DMS153 (cell line): ENCODE data around the gene CAMK4.

Experiments used
- DNase-seq: peaks from one replicate; lab custom pipeline; 2025; lab: John Stamatoyannopoulos, UW

CAMK4 gene

GRCh38 chr5:111229221-111229835 lies 5.1 kb downstream of the CAMK4 start:
- no peak for DNase-seq

GRCh38 chr5:111229871-111230810 lies 6.0 kb downstream of the CAMK4 start:
- no peak for DNase-seq

DNA sequence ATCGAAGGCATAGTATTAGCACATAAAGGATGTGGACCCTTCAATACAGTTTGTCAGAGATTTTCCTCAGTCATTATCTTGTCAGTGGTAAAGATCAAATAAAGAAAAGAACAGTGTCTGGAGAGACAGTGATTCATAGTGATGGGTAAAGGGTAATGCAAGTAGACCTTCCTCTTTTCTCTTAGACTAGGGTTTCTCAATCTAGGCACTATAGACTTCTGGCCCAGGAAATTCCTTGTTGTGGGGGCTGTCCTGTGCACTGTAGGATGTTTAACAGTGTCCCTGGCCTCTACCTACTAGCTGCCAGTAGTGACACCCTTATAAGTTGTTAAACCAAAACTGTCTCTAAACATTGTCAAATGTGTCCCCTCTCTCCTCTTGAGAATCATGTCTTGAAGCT lies 6.9 kb downstream of the CAMK4 start:
- DNase-seq, result no peak

DNA sequence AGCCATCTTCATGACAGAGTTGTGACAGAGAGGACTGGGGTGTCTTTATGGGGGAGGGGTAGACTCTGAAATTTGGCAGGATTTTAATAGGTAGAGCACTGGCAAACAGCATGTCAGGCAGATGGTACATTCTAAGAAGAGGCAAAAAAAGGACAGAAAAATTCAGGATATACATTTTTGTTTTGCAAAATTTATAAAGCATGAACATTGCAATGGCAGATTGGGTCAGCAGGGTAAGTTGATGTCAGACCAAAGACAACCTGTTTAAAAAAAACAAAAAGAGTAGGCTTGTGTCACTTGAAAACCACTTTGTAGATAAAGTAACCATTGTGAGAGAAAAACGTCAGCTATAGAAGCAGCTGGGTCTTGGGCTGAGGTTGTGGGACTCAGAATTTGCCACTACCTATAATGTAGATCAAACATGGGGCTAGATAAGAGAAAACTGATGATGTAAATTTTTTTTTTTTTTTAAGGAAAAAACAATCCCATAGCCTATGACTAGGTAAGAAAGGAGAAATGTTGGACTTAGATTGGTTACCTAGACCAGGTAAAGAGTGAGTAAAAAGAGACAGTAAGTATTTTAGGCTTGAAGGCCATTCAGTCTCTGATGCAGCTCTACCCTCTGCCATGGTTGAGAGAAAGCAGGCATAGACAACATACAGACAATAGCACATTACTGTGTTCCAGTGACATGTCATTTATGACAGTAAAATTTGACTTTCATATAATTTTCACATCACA lies 8.3 kb downstream of the CAMK4 start:
- DNase-seq, result no peak

- no peak for DNase-seq
Measured at GRCh38 chr5:111233052-111233374, 8.8 kb downstream of the CAMK4 start.

DNA sequence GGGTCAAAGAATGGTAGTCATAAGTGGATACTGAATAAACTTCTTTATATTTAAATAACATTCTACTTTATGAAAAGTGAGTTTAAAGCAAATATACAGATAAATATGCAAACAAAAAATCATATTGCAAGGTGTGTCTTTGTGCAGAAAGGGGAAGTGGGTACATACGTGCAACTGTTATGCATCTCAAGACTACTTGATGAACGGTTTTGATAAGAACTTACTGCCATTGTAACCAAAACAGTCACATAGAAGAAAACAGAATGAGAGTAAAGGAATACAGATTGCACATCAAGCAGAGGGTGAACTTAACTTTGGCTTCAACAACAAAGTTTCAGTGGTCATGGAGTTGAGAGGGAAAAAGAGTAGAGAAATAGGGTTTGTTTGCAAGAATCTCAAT lies 9.9 kb downstream of the CAMK4 start:
- no peak for DNase-seq

- no peak for DNase-seq
Measured at GRCh38 chr5:111235635-111236034, 11.5 kb downstream of the CAMK4 start.

DNA sequence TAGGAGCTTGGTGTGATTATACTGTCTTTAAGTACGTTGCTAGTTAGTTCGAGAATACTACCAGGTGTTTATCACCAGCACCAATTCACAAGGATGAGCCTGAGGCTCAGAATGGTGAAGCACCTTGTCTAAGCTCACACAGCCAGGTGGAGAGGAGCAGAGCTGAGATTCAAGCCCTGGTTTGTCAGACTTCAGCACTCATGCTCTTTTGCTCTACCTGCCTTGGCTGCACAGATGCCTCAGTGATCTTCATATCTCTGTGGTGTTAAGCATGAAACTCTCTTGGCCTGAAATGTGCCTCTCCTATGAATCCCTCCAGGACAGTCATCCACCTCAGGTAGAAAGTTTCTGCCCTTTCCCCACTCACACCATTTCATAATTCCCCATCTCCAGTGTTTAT lies 12.2 kb downstream of the CAMK4 start:
- DNase-seq, result no peak

GRCh38 chr5:111236995-111237394 lies 12.8 kb downstream of the CAMK4 start:
- no peak for DNase-seq

GRCh38 chr5:111237470-111237869 lies 13.3 kb downstream of the CAMK4 start:
- no peak for DNase-seq

DNA sequence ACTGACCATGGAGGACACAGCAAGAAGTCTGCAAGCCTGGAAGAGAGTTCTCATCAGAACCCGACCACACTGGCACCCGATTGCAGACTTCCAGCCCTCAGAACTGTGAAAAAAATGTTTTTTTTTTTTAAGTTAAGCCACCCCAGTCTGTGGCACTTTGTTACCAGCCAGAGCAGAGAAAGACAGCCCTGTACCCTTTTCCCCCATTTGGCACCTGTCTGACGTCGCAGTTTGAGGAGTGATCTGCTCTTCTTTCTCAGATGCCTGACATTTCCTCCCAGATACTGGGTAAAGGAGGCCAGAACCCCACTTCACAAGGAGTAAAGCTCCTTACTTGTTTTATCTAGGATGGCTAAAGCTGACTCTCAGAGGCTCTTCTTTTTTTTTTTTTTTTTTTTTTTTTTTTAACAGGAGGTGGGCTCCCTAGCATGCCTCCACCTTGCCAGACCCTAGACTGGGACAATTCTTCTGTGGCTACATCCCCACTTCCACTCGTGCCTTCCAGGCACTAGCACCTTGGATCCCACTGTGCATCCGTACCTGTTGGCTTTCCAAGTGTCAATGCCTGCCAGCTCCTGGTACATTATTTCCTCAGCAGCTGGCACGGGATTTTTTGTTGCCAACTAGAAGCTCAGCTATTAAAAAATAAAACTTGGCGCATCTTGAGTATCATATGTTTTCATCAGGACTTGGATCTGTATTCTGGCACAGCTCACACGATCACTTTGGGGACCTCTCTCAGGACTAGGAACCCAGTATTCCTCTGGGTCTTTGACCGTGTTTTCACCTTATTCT lies 14.4 kb downstream of the CAMK4 start:
- DNase-seq, result no peak

- DNase-seq, result no peak
Measured at GRCh38 chr5:111241696-111242095, 17.5 kb downstream of the CAMK4 start.

DNA sequence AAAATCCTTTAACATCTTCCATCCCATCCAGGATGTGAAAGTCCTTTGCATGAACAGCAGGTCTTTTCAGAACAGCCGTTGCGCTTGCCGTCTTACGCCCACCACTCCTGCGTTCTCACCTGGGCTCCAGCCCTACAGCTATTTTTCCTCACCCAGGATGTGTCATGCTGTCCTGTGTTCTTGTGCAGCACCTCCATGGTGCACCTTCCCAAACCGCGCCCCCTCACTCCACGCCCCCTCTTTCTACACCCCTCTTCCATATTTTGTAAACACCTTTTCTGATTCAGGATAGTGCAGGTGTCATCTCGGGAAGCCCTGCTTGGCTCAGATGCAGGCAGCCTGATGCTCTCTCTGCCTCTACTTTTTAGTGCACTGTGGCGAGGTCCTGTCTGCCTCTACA lies 18.4 kb downstream of the CAMK4 start:
- DNase-seq, result no peak

DNA sequence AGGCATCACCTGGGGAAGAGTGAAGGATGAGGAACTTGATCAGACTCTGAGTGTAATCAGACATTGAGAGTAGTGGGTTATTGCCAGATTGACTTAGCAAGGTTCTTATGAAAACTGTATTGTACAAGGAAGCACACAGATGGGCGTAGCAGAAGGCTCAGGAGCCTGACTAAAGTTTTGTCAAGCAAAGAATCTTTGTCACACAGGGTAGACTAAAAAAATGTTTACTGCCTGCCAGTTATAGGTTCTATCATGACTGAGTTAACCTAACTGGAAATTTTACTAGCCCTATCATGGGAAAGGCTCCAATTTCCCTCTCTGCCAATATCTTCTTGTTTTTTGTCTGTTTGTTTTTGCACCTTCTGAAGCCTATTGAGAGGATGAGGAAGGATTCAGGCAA lies 19.1 kb downstream of the CAMK4 start:
- DNase-seq, result no peak

DNA sequence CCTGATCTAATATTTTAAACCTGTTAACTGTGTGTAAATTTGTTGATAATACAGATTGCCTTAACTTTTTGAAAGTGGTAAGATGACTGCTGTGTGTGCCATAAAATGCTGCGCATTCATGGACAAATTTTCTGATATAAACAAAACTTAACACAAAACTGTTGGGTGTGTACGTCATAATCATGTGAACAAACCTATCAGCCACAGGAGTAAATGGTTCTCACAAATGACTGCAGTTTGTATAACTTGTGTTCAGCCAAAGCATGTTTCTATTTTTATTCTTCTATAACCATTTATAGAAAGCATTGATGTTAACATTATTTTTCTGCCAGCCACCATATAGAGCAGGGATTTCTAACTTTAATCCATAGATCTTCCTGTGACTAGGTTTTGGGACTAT lies 21.5 kb downstream of the CAMK4 start:
- DNase-seq, result no peak

DNA sequence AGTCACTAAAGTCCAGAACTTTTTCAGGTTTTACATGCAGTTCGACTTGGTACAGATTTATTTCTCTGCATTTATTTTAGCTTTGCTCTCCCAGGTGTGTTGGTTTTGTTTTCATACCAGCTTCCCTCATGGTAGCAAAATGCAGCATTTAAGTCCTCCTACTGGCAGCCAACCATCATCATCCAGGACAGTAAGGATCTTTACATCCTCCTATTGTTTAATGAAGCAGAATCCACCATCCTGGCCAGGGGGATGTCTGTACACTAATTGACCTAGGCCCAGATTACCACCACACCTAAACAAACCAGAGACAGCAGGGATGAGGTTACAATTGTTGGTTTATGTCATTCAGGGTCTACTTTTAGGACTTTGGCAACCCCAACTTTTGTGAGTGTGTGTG lies 22.3 kb downstream of the CAMK4 start:
- DNase-seq, result no peak

GRCh38 chr5:111248571-111248970 lies 24.4 kb downstream of the CAMK4 start:
- no peak for DNase-seq

DNA sequence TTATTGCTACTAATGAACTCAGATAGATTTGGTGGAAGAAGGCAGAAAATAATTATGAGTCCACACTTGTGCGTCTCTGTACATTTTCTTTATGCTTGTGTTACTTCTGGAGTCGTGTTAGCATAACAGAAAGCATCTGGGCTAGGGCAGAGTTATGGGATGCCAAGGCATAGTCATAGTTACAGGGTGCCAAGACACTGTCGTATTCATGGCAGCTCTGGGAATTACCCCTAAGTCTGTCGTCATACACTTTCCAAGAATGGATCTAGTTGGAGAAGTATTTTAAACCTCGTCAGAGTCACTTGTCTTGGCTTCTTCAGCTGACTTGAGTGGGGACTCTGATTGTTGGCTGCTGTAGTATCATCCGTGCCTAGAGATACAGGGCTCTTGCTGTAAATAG lies 27.7 kb downstream of the CAMK4 start:
- DNase-seq, result no peak

DNA sequence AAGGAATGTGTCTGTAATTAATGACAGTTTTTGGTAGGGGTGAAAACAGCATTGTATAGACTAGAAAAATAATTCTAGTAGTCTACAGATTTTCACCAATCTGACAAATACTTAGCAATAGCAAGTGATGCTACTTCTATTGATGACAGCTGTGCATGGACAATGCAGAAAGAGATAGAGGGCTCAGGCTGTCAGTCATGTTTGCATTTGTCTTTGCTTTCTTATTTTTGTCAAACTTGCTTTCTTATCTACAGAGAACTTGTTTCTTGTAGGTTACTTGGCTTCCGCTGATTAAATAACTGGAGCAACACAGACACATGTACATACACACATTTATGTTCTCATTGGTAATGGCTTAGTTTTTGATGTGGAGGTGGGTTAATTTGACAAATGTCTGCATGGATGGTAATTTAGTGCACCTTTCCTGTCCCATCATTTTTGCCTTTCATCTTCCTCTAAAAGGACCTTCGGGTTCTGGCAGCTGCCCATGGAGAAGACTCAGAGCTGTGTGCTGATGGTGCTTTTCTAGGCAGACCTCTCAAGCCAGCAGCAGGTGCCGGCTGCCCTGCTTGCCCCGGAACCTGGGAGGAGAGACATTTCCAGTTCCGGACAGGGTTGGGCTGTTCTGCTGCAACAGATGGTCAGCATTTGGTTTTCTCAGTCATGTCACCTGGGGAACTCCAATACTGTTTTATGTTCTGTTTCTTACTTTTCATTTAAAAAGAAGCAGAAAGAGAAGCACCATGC lies 28.8 kb downstream of the CAMK4 start:
- no peak for DNase-seq

DNA sequence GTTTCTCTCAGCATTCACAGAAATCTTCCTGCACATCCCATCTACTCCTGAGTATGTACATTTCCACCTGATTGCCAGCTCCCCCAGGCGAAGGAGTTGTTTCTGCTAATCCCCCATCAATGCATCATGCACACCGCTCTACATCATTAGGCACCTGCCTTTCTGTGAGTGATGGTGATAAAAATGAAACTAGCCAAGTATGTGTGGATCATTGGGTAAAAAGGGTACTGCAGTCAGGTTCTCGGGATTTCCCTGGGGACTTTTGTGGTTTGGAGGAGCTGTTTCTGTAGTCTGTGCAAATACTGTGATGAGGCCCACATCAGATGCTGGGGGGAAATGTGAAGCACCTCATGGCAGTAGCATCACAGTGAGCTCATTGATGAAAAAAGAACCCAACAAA lies 30.4 kb downstream of the CAMK4 start:
- no peak for DNase-seq

GRCh38 chr5:111255169-111255568 lies 31.0 kb downstream of the CAMK4 start:
- DNase-seq, result no peak

- no peak for DNase-seq
Measured at GRCh38 chr5:111256128-111256527, 31.9 kb downstream of the CAMK4 start.
